NCI-H128 (cell line): ENCODE measurements around the gene CPLX3.

ENCODE experiments used
- DNase-seq: peaks from one replicate; lab custom pipeline; 2025; ENCODE audit not compliant: unreplicated experiment; lab: John Stamatoyannopoulos, UW

The CPLX3 gene

DNA sequence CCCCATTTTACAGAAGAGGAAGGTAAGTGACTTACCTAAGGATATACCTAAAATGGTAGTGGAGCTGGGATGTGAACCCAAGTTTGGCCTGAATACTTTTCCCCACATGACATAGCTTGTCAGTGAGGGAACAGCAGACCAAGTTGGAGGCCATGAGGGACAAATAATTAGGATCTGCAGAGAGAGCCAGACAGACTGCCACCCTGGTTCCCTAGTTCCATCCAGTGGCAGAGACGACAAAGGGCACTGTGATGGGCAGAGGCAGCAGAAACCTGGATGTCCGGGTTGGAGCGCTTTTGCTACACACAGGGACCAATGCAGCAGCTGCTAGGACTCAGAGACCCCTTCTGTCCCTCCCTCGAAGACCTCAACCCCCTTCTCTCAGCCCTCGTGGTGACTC, 1.2 kb downstream of the CPLX3 start:
- DNase-seq = no peak

DNA sequence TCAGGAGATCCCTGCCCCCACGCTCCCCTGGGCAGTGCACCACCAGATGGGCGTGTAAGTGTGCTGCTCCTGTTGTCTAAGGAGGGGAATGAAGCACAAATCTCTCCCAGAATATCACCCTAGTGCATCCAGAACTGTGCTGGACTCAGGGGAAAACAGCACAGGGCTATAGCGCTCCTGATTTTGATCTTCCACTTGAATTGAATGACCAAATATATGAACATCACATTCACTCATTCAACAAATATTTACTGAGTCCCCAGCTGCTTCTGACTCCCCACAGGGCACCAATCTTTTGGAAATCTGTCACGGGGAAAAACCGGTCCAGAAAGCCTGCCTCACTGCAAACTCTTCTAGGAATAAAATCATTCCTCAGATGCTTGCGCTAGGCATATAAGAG, 2.4 kb downstream of the CPLX3 start:
- DNase-seq = no peak

GRCh38 chr15:74829486-74829885, 3.1 kb downstream of the CPLX3 start:
- DNase-seq = no peak

GRCh38 chr15:74829991-74830390, 3.6 kb downstream of the CPLX3 start:
- no peak for DNase-seq

DNA sequence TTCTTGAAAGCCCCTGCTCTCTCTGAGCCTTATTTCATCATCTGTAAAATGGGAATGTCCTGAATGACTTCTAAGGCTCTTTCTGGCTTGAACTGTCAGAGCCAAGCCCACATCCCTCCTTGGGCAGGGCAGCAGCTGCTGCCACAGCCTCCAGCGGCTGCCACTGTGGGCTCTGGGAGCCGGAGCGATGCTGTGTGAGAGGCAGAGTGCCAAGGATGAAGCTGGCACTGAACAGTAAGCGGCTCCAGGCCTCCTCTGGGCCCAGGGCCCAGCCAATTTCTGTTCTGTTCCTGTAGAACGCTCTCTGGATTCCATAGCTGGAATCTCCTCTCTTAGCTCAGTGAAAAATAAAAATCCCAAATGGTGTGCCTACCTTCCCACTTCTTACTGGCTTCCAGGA, 4.4 kb downstream of the CPLX3 start:
- DNase-seq = no peak

- no peak for DNase-seq
These were observed 5.5 kb downstream of the CPLX3 start for GRCh38 chr15:74831813-74832495.

DNA sequence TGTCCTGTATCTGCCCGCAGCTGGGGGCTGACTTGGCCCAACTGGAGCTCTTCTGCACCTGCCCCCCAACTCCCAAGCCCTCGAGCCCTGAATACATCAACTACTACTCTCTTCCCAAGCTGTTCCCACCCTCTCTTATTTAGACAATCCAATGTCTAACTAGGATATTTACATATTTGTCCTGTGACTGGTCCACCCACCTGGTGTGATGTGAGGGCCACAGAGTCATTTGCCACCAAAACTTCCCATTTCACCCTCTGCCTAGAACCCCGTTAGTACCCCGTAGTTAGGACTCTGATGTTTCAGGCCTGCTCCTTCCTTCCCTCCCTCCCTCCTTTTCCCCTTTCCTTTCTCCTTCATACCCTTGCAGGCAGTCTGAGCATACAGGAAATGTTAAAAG, 6.4 kb downstream of the CPLX3 start:
- no peak for DNase-seq

DNA sequence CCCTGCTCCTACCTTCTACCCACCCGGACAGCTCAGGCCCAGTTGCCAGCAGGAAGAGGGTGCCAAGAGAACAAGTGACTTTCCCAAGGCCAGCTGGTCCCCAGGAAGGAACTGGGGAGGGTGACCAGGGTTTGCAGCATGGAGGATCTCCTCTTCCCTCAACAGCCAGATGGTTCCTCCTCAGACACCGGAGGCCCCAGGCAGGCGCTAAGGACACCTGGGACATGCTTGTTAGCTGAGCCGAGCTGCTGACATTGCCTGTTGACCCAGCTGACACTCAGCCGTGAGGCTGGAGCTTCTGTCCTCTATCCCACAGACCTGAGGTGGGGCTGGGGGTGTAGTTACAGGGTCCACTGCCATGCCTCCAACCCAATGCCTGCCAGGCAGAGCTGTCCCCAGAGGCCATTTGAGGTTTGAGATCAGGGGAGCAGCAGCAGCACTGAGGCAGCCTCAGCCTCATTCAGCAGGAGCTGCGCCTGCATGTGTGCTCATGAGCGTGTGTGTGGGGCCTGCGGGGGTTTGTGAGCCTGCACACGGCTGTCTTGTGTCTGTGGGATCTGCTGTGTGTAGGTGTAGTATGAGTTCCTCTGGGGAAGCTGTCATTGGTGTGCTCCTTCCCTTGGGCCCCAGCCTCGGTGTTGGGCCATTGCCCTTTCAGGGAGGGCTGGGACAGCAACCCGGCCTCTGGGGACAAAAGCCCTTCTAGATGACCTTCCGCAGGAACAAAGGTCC, 7.1 kb downstream of the CPLX3 start:
- DNase-seq = no peak

DNA sequence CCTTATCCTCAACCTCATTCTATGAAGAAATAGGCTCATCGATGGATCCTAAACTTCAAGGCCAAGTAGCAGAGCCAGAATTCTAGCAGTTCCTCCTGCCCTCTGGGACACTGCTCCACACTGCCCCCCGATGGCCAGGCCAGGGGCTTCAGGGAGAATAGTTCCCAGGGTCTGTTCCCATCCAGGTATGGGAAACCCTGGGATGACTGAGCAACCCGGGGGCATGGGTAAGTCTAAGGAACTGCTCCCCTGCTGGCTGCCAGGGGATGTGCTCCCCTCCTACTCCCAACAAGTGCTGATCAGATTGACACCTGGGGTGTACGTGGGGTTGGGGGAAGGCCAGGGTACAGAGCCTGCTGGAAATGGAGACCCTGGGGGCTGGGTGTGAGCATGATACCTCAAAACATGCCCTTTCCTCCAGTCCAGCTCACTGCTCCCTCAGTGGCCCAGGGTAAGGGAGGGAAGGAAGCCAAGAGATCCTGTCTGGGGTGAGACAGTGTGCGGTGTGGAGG, 8.9 kb downstream of the CPLX3 start:
- DNase-seq = no peak

DNA sequence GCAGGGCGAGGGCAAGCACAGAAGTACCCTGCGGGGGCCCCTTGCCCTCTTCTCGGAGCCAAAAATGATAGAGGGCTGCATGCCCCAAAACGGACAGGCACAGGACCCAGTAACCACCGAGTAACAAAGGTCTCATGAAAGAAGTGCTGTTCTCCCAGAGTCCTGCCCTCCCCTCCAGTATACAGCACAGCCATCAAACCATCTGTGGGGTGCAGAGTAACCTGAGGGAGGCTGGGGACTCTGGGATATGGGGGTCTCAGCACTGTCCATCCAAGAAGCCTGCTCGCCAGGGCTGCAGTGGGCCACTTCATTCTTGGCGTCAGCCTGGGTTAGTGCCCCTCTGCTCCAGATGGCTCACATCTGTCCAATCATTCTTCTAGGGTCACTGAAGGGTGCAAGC, 10.4 kb downstream of the CPLX3 start:
- DNase-seq = no peak

DNA sequence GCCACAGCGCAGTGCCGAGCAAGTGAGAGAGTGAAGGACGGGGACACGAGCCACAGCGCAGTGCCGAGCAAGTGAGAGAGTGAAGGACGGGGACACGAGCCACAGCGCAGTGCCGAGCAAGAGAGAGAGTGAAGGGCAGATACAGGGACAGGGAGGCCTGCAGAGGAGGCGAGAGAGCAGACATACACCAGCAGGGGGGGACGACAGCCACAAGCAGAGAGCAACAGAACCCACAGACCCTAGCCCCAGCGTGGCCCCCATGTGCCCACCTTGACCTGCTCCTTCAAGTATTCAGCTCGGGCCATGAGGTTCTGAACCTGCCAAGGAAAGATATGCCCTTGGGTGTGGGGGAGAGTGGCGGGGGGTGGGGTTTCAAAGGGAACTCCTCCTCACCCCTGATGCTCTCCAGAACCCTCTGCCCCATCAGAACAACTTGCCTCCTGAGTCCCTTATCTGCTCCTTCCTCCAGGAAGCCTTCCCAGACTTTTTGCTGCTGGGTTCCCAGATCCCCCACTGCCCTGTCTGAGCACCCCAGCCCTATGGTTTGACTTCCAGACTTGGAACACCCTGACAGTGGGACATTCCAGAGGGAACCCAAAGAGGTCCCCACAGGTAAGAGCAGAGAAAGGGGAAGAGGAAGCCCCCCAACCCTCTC, 11.2 kb downstream of the CPLX3 start:
- DNase-seq = no peak

DNA sequence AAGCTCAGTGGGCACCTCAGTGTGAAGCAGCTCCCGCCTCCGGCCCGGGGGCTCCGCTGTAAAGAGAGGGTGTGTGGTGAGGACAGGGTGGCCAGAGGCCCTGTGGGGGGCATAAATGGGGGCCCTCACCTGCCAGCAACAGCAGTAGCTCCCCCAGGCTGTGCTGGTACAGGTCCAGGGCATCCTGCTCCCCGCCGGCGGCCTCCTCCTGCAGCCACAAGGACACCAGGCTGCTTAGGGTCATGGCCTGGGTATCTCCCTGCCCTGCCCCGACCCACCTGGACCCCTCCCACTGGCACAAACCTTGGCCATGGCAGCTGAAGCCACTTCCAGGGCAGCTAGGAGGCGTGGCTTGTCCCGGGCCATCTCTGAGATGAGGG, 11.7 kb downstream of the CPLX3 start:
- no peak for DNase-seq

DNA sequence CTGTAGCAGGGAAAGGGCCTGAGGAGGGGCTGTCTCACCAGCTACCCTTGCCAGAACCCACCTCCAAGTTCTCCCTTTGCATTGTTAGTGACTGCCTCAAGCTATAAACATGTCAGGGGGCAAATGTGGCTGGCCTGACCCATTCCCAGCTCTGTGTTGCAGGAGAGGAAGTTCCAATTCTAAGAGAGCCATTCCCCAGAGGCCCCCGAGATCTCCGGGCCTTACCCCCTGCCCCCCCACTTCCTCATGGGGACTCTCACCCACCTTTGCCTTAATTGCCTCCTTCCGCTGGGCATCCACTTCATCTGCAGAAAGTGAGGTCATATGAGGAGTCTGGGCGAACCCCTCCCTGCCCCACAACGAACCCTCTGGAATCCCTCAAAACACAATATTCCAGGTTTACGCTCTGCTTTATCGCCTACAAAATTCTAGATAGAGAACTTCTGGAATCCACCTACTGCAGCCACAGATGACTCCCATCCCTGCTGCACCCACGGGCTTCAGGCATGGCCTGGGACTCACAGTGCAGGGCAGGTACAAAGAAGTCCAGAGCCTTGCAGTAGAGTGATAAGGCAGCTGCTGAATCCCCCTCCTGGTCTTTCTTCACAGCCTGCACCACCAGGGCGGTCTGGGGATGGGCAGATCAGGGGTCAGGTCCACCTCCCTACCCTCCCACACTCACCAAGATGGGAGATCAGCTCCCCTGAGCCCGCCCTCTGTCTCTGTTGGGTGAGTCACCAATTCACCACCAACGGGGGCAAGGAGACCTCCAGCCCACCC, 12.5 kb downstream of the CPLX3 start:
- no peak for DNase-seq

DNA sequence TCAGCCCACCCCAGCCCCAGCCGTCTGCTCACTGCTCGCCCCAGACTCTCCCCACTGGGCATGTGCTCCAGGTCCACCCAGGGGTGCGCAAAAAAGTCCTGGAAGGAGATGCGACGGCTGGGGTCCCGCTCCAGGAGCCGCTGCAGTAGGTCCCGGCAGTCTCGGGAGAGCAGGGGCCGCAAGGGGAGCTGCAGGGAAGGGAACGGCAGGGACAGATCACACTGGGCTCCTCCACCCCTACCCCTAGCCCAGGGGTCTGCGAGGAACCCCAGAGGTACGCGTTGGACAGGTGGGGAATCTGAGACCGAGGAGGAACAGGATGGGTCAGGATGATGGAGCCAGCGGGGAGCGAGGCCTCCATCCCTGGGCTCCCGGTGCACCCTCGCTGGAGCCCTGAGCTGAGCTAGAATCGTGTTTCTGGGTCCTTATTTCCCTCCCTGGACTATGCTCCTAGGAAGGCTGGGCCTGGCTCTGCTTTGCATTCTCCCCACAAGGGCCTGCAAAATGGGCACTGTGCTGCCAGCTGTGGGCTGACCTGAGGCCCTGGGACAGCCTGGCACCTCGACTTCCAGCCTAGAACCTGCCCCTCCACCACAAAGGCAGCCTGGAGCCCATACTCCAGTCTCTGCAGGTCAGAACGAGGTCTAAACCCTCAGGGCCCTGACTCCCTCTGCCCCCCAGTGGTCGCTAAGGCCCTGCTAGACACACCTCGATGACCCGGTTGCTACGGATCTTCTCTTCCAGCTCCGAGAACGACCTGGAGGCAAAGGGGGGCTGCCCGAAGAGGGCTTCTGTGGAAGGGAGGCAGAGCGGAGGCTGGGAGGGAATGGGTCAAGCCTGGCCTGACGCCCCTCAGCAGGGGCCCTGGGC, 13.3 kb downstream of the CPLX3 start:
- DNase-seq = no peak

DNA sequence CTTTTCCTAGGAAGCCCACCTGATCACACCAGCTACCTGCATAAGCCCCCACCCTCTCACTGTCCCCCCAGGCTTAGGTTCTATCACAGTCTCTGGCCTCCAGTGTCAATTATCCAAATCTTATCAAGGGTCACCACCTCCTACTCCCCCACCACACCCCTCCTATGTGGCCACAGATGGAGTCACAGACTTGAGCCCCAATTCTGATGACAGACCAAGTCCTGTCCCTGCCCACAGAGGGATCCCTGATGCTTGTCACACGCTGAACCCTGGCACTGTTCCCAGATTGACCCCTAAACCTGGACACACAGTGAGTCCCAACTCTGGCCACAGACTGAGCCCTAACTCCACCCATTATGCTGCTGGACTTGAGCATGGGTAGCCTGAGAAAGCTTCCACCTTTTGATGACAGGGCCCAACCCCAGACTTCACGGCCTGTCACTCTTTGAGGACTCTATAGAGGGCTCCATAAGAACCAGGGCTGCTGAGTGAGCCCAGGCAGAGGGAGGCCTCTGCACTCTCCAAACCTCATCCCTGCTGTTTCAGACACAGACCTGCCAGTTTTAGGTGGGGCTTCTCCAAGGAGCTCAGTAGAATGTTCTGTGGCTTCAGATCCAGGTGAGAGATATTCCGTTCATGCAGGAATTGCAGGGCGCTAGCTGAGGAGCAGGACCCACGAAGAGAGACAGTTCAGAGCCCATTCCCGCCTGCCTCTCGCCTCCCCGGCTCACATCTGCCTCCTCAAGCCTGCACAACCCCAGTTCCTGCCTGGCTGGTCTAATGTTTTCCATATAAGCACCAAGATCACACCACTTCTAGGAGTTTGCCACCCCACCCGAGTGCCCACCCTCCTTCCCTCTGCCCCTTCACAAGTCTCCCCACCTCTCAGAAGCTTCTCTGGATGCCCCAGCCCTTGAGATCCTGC, 14.7 kb downstream of the CPLX3 start:
- no peak for DNase-seq

GRCh38 chr15:74841891-74842373, 15.5 kb downstream of the CPLX3 start:
- no peak for DNase-seq

DNA sequence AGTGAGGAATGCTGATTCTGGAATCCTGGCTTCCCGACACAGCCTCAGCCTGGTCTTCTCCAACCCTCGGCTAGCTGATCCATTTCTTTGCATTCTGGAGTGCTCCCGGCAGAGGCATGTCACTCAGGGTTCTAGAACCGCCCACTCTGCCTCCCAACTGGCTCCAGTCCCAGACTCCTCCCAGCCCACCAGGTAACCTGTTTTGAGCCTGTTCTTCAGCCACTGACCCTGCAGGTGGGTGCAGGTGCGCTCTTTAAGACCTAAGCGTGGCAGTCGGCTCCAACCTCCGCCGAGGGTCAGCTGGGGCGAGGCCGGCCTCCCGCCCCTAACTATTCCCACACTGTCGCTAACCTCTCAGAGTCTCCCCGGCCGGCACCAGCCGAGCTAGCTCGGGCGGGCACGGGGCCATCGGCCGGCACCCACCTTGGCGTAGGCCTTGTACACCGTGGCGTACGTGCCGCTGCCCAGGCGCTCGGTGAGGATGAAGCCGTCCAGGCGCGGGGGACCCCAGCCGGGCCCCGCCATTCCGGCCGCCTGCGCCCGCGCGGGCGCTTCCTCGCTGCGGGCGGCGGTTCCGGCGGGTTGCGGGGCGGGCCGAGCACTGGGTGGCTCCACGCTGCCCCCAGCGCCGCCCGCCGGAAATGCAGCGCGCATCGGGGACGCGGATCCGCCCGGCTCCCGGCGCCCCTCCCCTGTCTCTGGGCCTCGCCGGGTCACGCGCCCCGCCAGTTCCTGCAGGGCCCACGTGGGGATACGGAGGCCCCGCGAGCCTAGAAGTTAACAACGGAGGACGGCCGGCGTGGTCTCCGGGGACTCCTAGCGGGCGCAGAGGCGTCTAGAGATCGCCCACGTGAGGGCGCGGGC, 16.4 kb downstream of the CPLX3 start, which contains the start of gene ULK3:
Gene ULK3, minus strand, starts transcription at position 576 of the 864 bp plus-strand sequence. Its CDS starts 51 bp downstream, at position 525.
- peak; percentile 65 for DNase-seq

GRCh38 chr15:74843445-74843828, 17.0 kb downstream of the CPLX3 start:
- DNase-seq = no peak
